ENCODE results near the gene MARS1. TPM values are rescaled to one million over a fixed set of nuclear protein-coding genes. Genes with fewer than 3 reads are reported as not detected.

MARS1 gene
- total and polyA plus RNA-seq, 2 experiments from 2014 or later = 266 to 351 TPM

DNA sequence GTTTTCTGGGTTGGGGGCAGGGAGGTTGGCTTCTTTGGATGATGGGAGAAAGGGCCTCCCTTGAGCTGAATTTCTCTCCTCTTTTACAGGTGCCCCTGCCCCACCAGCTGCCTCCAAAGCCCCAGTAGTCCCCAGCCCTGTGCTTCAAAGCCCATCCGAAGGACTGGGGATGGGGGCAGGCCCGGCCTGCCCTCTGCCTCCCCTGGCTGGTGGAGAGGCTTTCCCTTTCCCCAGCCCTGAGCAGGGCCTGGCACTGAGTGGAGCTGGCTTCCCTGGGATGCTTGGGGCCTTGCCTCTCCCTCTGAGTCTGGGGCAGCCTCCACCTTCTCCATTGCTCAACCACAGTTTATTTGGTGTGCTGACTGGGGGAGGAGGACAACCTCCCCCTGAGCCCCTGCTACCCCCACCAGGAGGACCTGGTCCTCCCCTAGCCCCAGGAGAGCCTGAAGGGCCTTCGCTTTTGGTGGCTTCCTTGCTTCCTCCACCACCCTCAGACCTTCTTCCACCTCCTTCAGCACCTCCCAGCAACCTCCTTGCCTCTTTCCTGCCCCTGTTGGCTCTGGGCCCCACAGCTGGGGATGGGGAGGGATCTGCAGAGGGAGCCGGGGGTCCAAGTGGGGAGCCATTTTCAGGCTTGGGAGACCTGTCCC, 38.7 kb downstream of the MARS1 start (continued):
- TF ChIP-seq, protein P1, sequence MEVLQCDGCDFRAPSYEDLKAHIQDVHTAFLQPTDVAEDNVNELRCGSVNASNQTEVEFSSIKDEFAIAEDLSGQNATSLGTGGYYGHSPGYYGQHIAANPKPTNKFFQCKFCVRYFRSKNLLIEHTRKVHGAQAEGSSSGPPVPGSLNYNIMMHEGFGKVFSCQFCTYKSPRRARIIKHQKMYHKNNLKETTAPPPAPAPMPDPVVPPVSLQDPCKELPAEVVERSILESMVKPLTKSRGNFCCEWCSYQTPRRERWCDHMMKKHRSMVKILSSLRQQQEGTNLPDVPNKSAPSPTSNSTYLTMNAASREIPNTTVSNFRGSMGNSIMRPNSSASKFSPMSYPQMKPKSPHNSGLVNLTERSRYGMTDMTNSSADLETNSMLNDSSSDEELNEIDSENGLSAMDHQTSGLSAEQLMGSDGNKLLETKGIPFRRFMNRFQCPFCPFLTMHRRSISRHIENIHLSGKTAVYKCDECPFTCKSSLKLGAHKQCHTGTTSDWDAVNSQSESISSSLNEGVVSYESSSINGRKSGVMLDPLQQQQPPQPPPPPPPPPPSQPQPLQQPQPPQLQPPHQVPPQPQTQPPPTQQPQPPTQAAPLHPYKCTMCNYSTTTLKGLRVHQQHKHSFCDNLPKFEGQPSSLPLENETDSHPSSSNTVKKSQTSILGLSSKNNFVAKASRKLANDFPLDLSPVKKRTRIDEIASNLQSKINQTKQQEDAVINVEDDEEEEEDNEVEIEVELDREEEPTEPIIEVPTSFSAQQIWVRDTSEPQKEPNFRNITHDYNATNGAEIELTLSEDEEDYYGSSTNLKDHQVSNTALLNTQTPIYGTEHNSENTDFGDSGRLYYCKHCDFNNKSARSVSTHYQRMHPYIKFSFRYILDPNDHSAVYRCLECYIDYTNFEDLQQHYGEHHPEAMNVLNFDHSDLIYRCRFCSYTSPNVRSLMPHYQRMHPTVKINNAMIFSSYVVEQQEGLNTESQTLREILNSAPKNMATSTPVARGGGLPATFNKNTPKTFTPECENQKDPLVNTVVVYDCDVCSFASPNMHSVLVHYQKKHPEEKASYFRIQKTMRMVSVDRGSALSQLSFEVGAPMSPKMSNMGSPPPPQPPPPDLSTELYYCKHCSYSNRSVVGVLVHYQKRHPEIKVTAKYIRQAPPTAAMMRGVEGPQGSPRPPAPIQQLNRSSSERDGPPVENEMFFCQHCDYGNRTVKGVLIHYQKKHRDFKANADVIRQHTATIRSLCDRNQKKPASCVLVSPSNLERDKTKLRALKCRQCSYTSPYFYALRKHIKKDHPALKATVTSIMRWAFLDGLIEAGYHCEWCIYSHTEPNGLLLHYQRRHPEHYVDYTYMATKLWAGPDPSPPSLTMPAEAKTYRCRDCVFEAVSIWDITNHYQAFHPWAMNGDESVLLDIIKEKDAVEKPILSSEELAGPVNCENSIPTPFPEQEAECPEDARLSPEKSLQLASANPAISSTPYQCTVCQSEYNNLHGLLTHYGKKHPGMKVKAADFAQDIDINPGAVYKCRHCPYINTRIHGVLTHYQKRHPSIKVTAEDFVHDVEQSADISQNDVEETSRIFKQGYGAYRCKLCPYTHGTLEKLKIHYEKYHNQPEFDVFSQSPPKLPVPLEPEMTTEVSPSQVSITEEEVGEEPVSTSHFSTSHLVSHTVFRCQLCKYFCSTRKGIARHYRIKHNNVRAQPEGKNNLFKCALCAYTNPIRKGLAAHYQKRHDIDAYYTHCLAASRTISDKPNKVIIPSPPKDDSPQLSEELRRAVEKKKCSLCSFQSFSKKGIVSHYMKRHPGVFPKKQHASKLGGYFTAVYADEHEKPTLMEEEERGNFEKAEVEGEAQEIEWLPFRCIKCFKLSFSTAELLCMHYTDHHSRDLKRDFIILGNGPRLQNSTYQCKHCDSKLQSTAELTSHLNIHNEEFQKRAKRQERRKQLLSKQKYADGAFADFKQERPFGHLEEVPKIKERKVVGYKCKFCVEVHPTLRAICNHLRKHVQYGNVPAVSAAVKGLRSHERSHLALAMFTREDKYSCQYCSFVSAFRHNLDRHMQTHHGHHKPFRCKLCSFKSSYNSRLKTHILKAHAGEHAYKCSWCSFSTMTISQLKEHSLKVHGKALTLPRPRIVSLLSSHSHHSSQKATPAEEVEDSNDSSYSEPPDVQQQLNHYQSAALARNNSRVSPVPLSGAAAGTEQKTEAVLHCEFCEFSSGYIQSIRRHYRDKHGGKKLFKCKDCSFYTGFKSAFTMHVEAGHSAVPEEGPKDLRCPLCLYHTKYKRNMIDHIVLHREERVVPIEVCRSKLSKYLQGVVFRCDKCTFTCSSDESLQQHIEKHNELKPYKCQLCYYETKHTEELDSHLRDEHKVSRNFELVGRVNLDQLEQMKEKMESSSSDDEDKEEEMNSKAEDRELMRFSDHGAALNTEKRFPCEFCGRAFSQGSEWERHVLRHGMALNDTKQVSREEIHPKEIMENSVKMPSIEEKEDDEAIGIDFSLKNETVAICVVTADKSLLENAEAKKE (CRISPR knock-in tag; IDR thresholded peaks at IDR 0.05) = no peak
- no peak for TF ChIP-seq ZNF331 (CRISPR knock-in tag; IDR thresholded peaks at IDR 0.05; ENCODE audit: low read depth)
- no peak for TF ChIP-seq REST (IDR thresholded peaks at IDR 0.05; ENCODE audit: unreplicated experiment)
- no peak for TF ChIP-seq EZH2phosphoT487 (IDR thresholded peaks at IDR 0.05; ENCODE audit: unreplicated experiment)
- no peak for TF ChIP-seq JUNB (IDR thresholded peaks at IDR 0.05; ENCODE audit: unreplicated experiment)
- TF ChIP-seq POLR2AphosphoS5 (IDR thresholded peaks at IDR 0.05; ENCODE audit: low read depth) = no peak
- TF ChIP-seq, protein P2, sequence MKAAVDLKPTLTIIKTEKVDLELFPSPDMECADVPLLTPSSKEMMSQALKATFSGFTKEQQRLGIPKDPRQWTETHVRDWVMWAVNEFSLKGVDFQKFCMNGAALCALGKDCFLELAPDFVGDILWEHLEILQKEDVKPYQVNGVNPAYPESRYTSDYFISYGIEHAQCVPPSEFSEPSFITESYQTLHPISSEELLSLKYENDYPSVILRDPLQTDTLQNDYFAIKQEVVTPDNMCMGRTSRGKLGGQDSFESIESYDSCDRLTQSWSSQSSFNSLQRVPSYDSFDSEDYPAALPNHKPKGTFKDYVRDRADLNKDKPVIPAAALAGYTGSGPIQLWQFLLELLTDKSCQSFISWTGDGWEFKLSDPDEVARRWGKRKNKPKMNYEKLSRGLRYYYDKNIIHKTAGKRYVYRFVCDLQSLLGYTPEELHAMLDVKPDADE (IDR thresholded peaks at IDR 0.05) = no peak
- no peak for TF ChIP-seq ZNF114 (CRISPR knock-in tag; IDR thresholded peaks at IDR 0.05)

Data from GM23338 (cell line).